ENCODE measurements around the gene TMEM125.
A peak's percentile ranks its signal among the peaks of the same experiment; 100 is the strongest.

DNA sequence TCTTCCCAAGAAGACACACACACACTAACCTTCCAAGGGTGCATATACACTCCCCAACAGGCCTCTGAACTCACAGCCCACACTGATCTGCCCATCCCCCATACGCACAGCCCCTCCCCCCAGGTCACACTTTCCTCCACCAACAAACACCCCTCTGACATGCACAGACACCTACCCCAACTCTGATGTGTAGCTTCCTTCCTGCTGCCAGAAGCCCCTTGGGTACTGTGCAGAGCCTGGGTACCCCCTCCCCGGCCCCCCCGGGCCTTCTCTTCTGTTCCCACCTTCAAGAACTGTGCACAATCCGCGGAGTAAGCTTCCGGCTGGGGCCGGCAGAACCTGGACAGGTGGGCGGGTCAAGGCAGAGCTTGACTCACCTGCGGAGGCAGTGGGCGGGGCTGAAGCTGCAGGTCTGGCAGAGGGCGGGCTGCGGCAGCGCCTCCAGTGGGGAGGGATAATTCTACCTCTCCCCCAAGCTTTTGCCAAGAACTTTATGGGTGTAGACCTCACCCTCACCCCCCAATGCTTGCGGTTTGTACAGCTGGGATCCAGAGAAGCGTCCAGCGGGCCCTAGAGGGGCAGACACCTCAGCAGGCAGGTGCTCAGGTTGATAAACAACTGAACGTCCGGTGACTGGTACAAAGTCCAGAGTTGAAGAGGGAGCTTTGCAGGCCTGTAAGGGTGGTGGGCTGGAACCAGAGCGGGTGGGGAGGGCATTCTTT is 15.6 kb downstream of the TMEM125 start, which contains the start of gene C1orf210:
- TF ChIP-seq CTCF (IDR thresholded peaks at IDR 0.05) (peak; percentile 27), EZH2phosphoT487 (IDR thresholded peaks at IDR 0.05) (no peak), EZH2 (IDR thresholded peaks at IDR 0.05) (no peak)
